Activated CD4-positive, alpha-beta T cell treated with anti-CD3 and anti-CD28 coated beads, Interleukin-2, amount 50 U/mL, for 48 hours (primary cell): ENCODE data around the gene NDUFS8.

Experiments
- DNase-seq, 2 experiments: peaks; one replicate each; pipeline ENCODE4 v3.0.0-alpha.2; 2020

The NDUFS8 gene

GRCh38 chr11:68052137-68052873 is 21.8 kb downstream of the NDUFS8 start:
- DNase-seq = no peak

GRCh38 chr11:68053117-68053516 is 22.6 kb downstream of the NDUFS8 start:
- DNase-seq = no peak

- DNase-seq = no peak
Measured at GRCh38 chr11:68053981-68054812, 23.7 kb downstream of the NDUFS8 start.

- DNase-seq = no peak
Measured at GRCh38 chr11:68056317-68057285, 26.1 kb downstream of the NDUFS8 start.

GRCh38 chr11:68057807-68058206 is 27.3 kb downstream of the NDUFS8 start:
- no peak for DNase-seq

- DNase-seq = no peak
Measured at GRCh38 chr11:68061508-68061907, 31.0 kb downstream of the NDUFS8 start.

- DNase-seq = no peak
Measured at GRCh38 chr11:68064926-68065325, 34.4 kb downstream of the NDUFS8 start.

- no peak for DNase-seq
Measured at GRCh38 chr11:68065841-68066240, 35.4 kb downstream of the NDUFS8 start.

GRCh38 chr11:68066742-68067141 is 36.3 kb downstream of the NDUFS8 start:
- no peak for DNase-seq

- DNase-seq = no peak
Measured at GRCh38 chr11:68067991-68068390, 37.5 kb downstream of the NDUFS8 start.

GRCh38 chr11:68071281-68072048 is 41.0 kb downstream of the NDUFS8 start:
- DNase-seq = no peak

GRCh38 chr11:68074584-68075352 is 44.3 kb downstream of the NDUFS8 start:
- no peak for DNase-seq

GRCh38 chr11:68076371-68077042 is 46.0 kb downstream of the NDUFS8 start:
- DNase-seq = no peak

GRCh38 chr11:68077617-68078582 is 47.4 kb downstream of the NDUFS8 start:
- no peak for DNase-seq

- DNase-seq = no peak
Measured at GRCh38 chr11:68080860-68081259, 50.4 kb downstream of the NDUFS8 start.

- no peak for DNase-seq
Measured at GRCh38 chr11:68081691-68082090, 51.2 kb downstream of the NDUFS8 start.

- DNase-seq = no peak
Measured at GRCh38 chr11:68082481-68082880, 52.0 kb downstream of the NDUFS8 start.

GRCh38 chr11:68083517-68083916 is 53.0 kb downstream of the NDUFS8 start:
- DNase-seq = no peak
